Measurements from ENCODE around the gene CCDC18.

CCDC18 gene

DNA sequence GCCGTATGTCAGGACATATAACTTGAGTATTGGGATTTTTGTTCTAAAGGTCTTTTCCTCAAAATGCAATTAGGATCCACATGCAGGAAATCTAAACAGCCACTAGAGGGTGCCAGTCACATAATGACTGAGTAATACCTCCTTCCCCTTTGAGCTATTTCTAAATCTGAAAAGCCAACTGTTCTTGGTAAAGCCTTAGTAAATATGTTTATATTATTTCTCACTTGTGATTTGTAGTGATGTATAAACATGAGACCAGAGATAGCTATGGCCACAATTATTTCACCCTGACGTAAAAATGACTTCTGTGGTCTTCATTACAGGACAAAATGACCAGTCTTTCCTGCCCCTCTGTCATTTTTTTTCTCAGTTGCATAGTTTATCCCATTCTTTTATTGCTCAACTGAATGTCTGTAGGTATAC lies 124.2 kb downstream of the CCDC18 start:
- peak in 1 of 2 donors; percentile 12 for DNase-seq (ENCODE audit: low read depth in 2 of 2, low spot score in 1 of 2)

DNA sequence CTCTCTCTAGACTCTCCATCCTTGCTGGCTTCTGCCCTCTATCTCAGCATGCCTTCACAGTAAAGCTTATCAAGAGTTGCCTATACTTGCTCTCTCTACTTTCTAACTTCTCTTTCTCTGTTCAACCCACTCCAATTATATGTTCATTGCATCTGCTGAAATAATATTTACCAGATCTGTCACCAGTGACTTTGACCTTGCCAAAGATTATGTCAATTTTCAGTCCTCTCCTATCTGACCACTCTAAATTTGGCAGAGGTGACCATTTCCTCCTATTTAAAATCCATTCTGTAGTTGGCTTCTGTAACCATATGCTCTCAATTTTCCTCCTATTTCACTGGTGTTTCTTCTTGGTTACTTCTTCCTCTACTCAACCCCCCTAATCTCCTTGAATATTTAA lies 126.4 kb downstream of the CCDC18 start:
- no peak for DNase-seq (ENCODE audit: low read depth in 2 of 2, low spot score in 1 of 2)

DNA sequence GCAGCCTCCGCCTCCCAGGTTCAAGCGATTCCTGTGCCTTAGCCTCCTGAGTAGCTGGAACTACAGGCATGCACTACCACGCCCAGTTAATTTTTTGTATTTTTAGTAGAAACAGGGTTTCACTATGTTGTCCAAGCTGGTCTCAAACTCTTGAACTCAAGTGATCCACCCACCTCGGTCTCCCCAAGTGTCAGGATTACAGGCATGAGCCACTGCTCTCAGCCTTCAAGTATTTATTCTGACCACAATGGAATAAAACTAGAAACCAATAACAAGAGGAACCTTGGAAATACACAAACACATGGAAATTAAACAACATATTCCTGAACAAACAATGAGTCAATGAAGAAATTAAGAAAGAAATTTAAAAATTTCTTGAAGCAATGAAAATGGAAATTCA lies 132.5 kb downstream of the CCDC18 start:
- DNase-seq (ENCODE audit: low read depth in 2 of 2, low spot score in 1 of 2), result no peak

DNA sequence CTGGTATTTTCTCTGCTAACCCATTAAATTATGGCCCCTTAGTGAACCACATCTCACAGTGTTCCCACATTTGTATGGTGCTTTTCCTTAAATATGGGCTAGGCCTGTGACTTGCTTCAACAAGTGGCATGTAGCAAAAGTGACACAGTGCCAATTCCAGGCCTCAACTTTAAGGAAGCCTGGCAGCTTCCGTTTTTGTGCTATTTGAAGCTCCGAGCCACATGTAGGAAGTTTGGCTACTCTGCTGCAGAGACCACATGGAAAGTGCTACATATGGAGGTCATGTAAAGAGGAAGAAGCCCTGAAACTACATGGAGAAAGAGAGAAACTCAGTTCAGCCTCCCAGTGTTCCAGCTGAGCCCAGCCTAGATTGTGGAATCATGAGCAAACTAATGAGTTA lies 136.7 kb downstream of the CCDC18 start:
- DNase-seq (ENCODE audit: low read depth in 2 of 2, low spot score in 1 of 2), result no peak

DNA sequence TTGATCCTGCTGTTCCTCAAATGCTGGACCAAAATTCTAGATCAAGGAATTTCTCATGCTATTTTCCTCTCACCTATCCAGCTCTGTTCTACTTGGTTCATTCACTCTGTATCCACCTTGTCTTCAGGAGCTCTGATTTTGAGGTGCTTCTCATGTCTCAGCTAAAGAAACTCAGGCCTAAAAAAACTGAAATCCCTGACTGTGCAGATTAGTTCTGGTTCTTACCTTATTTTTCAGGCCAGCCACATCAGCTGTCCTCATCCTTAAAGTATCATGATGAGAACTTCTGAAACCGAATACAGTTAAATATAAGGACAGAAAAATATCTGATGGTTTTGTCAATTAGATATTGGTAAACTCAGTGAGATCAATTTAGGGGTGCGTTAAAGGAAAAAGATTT lies 137.4 kb downstream of the CCDC18 start:
- no peak for DNase-seq (ENCODE audit: low read depth in 2 of 2, low spot score in 1 of 2)

GRCh38 chr1:93321720-93322119 lies 141.2 kb downstream of the CCDC18 start:
- DNase-seq (ENCODE audit: low read depth in 2 of 2, low spot score in 1 of 2), result no peak

- DNase-seq (ENCODE audit: low read depth in 2 of 2, low spot score in 1 of 2), result no peak
Measured at GRCh38 chr1:93322349-93322748, 141.8 kb downstream of the CCDC18 start.

DNA sequence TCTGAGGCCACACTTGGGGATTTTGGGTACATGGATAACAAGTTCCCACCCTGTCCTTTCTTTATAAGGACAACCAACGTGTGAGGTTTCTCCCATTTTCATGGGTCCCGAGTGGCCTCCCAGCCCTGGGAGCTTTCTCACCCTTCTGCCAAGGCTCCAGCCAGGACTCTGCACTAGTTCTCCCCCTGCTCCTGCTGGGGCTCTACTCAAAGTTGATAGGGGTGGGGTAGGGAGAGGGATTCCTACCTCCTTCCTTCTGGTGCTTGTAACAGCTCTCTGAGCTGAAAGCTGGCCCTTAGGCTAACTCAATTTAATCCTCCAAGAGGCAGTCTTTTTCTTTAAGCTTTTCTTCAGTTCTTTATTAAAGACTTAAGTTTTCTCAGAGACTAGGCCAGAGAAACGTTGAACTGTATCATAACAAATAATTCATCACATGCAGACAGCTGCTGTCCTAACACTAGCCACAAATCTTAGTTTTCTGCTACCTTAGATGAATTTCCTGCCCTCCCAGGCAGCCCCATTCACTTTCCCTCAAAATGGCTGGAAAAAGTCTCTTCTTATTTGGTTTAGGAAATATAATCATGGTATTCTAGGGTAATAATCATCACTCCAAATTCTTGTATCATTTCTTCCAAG lies 142.8 kb downstream of the CCDC18 start:
- DNase-seq (ENCODE audit: low read depth in 2 of 2, low spot score in 1 of 2), result no peak

DNA sequence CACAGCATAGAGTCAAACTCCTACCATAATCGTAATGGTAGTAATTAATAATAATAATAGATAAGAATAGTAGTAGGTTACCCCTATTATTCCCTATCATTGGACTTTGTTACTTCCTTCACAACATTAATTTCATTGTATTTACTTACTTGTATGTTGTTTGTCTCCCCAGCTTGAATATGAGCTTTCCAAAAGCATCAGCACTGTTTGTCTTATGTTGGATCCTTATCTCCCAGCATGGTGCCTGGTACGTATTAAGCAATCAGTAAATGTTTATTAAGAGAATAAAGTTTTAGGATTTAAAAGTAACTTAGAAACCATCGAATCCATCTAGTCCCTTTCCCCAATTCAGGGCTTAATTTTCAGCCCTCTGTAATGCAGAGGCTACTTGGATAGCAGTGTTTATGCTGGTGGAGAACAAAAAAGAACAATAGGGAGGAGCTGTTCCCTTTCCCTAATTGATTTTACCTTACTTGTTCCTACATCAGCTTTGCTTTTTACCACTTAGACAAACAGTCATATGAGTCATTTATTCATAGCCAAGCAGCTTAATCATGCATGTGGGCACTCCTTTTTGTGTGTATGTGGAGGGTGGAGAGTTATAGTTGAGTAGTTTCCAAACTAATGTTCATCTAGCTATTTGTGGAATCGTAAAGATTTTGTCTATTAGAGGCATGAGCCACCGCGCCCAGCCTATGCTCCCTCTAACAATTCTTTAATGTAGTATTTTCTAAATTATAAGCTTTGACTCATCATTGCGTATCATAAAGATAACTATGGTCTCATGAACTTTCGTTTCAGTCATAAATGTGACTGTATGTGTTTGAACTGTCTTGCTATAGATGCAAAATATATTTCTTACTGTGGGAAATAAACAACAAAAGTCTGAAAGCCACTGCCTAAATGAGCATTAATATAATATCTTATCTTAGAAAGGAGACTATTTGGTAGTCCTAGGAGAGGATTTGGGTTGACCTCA lies 144.3 kb downstream of the CCDC18 start:
- DNase-seq (ENCODE audit: low read depth in 2 of 2, low spot score in 1 of 2), result no peak
